ENCODE measurements around the gene INHBB. TPM values are rescaled to one million over a fixed set of nuclear protein-coding genes. Genes with fewer than 3 reads are reported as not detected.

INHBB gene
- total and polyA plus RNA-seq, 2 of the 4 experiments (the other 2 are of a cell fraction): 0.18 to 0.92 TPM

DNA sequence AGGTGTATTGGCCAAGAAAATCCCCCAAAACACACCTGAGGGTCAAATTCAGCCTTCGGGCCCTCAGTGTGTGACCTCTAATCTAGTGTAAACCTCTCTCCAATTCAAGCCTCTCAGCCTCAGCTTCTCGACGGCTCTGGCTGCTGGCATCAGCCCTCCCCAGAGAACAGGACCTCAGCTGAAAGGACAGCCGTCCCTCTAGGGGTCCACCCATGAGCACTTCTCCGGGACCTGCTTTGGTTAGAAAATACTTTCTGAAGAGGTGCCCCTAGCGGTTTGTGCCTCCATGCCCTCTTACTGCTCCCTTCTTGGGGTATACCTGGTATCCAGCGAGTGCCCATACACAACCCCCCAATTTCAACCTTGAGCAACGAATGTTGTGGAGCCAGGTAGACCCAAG lies 48.8 kb downstream of the INHBB start:
- Histone ChIP-seq H3K27me3 (ENCODE audit: control insufficient read depth, insufficient read depth, low read length) (peaks cover 46% of the 10 kb centered on the region), H3K14ac (replicated peaks; ENCODE audit: low read depth, low read length) (no peak overlapping the region), H4K8ac (ENCODE audit: low read depth in 2 of 2, low read length in 2 of 2) (no peak overlapping the region), H2BK15ac (ENCODE audit: low read depth, low read length) (no peak overlapping the region), H3K23ac (ENCODE audit: low read depth, low read length) (no peak overlapping the region), H3K27ac (ENCODE audit: insufficient read depth, low read length) (no peak overlapping the region), H4K20me1 (ENCODE audit: insufficient read depth, low read length) (0 out of 2 replicates have a peak, but pooled peaks cover 3% of the 10 kb centered on the region), H4K5ac (ENCODE audit: low read depth, low read length) (no peak overlapping the region), H2BK5ac (ENCODE audit: low read depth, low read length, poor library complexity, severe bottlenecking) (no peak overlapping the region), H3K4me2 (ENCODE audit: low read depth, low read length) (no peak overlapping the region), H3K36me3 (ENCODE audit: control insufficient read depth, insufficient read depth, low read length) (no peaks in the 10 kb centered on the region), H3K4me1 (ENCODE audit: control insufficient read depth, insufficient read depth, low read length) (peaks cover 7% of the 10 kb centered on the region; the same call in 1 of the 2 replicates), H3K4ac (ENCODE audit: low read depth, low read length) (no peak overlapping the region), H3K9me3 (ENCODE audit: control insufficient read depth, insufficient read depth, low read length) (peaks cover 5% of the 10 kb centered on the region), H3K4me3 (ENCODE audit: insufficient read depth, low read depth, low read length) (no peak overlapping the region), H2AK5ac (ENCODE audit: low read depth, low read length) (no peak overlapping the region), H3K56ac (ENCODE audit: extremely low read depth, insufficient read depth, low read length) (no peak overlapping the region), H3K79me1 (ENCODE audit: low read depth in 1 of 2, low read length in 2 of 2) (no peaks in the 10 kb centered on the region), H2AFZ (replicated peaks; ENCODE audit: low read length, poor library complexity) (no peak overlapping the region), H3K9me1 (ENCODE audit: insufficient read depth, low read length) (no peaks in the 10 kb centered on the region), H2AK9ac (replicated peaks; ENCODE audit: low read depth, low read length, poor library complexity) (no peak overlapping the region), H4K91ac (ENCODE audit: insufficient read depth, low read depth, low read length) (no peak overlapping the region), H3K18ac (ENCODE audit: low read depth, low read length) (no peak overlapping the region), H2BK120ac (ENCODE audit: low read depth, low read length) (no peak overlapping the region), H3K9ac (ENCODE audit: low read depth, low read length) (no peak overlapping the region), H2BK20ac (ENCODE audit: low read depth, low read length) (no peak overlapping the region)
- no peak for TF ChIP-seq POLR2A (IDR thresholded peaks at IDR 0.05; ENCODE audit: low read depth, low read length)
- TF ChIP-seq NFE2L2 (IDR thresholded peaks at IDR 0.05; ENCODE audit: low read depth, low read length): no peak
- TF ChIP-seq, protein P1, sequence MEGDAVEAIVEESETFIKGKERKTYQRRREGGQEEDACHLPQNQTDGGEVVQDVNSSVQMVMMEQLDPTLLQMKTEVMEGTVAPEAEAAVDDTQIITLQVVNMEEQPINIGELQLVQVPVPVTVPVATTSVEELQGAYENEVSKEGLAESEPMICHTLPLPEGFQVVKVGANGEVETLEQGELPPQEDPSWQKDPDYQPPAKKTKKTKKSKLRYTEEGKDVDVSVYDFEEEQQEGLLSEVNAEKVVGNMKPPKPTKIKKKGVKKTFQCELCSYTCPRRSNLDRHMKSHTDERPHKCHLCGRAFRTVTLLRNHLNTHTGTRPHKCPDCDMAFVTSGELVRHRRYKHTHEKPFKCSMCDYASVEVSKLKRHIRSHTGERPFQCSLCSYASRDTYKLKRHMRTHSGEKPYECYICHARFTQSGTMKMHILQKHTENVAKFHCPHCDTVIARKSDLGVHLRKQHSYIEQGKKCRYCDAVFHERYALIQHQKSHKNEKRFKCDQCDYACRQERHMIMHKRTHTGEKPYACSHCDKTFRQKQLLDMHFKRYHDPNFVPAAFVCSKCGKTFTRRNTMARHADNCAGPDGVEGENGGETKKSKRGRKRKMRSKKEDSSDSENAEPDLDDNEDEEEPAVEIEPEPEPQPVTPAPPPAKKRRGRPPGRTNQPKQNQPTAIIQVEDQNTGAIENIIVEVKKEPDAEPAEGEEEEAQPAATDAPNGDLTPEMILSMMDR (conservative IDR thresholded peaks at IDR 0.05; ENCODE audit: low read depth, low read length): no peak
- no peak for TF ChIP-seq MXI1 (IDR thresholded peaks at IDR 0.05; ENCODE audit: borderline replicate concordance, low read depth, low read length)
- no peak for TF ChIP-seq CHD1 (IDR thresholded peaks at IDR 0.05; ENCODE audit: low read depth, low read length)
- TF ChIP-seq, protein P2, sequence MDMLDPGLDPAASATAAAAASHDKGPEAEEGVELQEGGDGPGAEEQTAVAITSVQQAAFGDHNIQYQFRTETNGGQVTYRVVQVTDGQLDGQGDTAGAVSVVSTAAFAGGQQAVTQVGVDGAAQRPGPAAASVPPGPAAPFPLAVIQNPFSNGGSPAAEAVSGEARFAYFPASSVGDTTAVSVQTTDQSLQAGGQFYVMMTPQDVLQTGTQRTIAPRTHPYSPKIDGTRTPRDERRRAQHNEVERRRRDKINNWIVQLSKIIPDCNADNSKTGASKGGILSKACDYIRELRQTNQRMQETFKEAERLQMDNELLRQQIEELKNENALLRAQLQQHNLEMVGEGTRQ (IDR thresholded peaks at IDR 0.05; ENCODE audit: low read depth, low read length): no peak
- TF ChIP-seq BHLHE40 (IDR thresholded peaks at IDR 0.05; ENCODE audit: low read depth, low read length): no peak
- TF ChIP-seq RFX5 (IDR thresholded peaks at IDR 0.05; ENCODE audit: low read depth, low read length): no peak
- no peak for TF ChIP-seq FOS (IDR thresholded peaks at IDR 0.05; ENCODE audit: low read depth, low read length)
- no peak for TF ChIP-seq RCOR1 (IDR thresholded peaks at IDR 0.05; ENCODE audit: insufficient replicate concordance, low read length)
- no peak for TF ChIP-seq MAZ (IDR thresholded peaks at IDR 0.05; ENCODE audit: borderline replicate concordance, low read depth, low read length)
- no peak for TF ChIP-seq SMC3 (IDR thresholded peaks at IDR 0.05; ENCODE audit: low read depth, low read length)
- TF ChIP-seq CEBPB (IDR thresholded peaks at IDR 0.05; ENCODE audit: low read depth, low read length): no peak
- no peak for TF ChIP-seq MAFK (IDR thresholded peaks at IDR 0.05; ENCODE audit: low read depth, low read length)
- TF ChIP-seq, protein P3, sequence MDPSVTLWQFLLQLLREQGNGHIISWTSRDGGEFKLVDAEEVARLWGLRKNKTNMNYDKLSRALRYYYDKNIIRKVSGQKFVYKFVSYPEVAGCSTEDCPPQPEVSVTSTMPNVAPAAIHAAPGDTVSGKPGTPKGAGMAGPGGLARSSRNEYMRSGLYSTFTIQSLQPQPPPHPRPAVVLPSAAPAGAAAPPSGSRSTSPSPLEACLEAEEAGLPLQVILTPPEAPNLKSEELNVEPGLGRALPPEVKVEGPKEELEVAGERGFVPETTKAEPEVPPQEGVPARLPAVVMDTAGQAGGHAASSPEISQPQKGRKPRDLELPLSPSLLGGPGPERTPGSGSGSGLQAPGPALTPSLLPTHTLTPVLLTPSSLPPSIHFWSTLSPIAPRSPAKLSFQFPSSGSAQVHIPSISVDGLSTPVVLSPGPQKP (IDR thresholded peaks at IDR 0.05; ENCODE audit: borderline replicate concordance, low read depth, low read length): no peak
- no peak for TF ChIP-seq RAD21 (IDR thresholded peaks at IDR 0.05; ENCODE audit: low read length)
- dilution Hi-C loops (cut with HindIII; ENCODE audit: low sequenced_read_pairs, unreplicated experiment): no loop called here
- 86% methylated on average over 3 of the region's 8 CpGs; no CpG with 5 or more reads in 1 of the 2 experiments for WGBS, 2 experiments (ENCODE audit: extremely low coverage in 2 of 2, insufficient read length in 1 of 2)
- ATAC-seq (ENCODE audit: low read depth) (no peak), DNase-seq (no peak)
- in situ Hi-C loops (cut with MboI; ENCODE audit: low sequenced_read_pairs): no loop called here
- intact Hi-C loops (cut with micrococcal nuclease): no loop called here
- BruUV-seq (replicated peaks): no TSS peak
- POLR2A ChIA-PET (ENCODE audit: unreplicated experiment): no interaction called here
- CTCF ChIA-PET: no interaction called here

All from IMR-90 (cell line).